ENCODE measurements around the gene PICALM. TPM values are rescaled to one million over a fixed set of nuclear protein-coding genes. Genes with fewer than 3 reads are reported as not detected.

The PICALM gene
- total and polyA plus RNA-seq, 9 of the 15 experiments (the other 6 are each of a cell fraction or from before 2014, with no cell fraction given): 41.3 to 990 (median 309) TPM

DNA sequence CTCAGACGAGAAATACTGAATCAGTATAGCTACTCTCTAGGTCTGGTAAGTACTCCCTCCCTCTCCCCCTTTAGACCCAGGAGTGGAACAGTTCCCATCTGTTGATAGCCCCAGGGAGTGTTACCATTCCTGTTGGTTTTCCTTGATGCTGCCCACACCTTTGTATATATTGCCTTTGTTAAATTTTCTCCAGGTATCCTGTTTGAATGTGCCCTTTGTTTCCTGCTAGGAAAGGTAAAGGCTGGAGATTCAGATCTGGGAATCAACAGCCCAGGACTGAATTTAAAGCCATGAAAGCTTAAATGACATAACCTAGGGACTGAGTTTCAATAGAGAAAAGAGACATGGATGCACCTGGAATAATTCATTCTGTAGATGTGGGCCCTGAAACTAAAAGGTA lies 145.4 kb downstream of the PICALM start (continued):
- TF ChIP-seq, protein P1, sequence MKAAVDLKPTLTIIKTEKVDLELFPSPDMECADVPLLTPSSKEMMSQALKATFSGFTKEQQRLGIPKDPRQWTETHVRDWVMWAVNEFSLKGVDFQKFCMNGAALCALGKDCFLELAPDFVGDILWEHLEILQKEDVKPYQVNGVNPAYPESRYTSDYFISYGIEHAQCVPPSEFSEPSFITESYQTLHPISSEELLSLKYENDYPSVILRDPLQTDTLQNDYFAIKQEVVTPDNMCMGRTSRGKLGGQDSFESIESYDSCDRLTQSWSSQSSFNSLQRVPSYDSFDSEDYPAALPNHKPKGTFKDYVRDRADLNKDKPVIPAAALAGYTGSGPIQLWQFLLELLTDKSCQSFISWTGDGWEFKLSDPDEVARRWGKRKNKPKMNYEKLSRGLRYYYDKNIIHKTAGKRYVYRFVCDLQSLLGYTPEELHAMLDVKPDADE (conservative IDR thresholded peaks at IDR 0.05; ENCODE audit: control insufficient read depth, low read depth, low read length): no peak
- TF ChIP-seq ZEB2 (IDR thresholded peaks at IDR 0.05) (no peak), NFXL1 (CRISPR knock-in tag; IDR thresholded peaks at IDR 0.05) (no peak), FOSL1 (tag; conservative IDR thresholded peaks at IDR 0.05) (no peak), FUS (optimal IDR thresholded peaks at IDR 0.05; ENCODE audit: low read depth, low read length) (no peak), CREB1 (IDR thresholded peaks at IDR 0.05) (no peak), CREB1 (CRISPR knock-in tag; IDR thresholded peaks at IDR 0.05) (no peak)
- TF ChIP-seq, protein P2, sequence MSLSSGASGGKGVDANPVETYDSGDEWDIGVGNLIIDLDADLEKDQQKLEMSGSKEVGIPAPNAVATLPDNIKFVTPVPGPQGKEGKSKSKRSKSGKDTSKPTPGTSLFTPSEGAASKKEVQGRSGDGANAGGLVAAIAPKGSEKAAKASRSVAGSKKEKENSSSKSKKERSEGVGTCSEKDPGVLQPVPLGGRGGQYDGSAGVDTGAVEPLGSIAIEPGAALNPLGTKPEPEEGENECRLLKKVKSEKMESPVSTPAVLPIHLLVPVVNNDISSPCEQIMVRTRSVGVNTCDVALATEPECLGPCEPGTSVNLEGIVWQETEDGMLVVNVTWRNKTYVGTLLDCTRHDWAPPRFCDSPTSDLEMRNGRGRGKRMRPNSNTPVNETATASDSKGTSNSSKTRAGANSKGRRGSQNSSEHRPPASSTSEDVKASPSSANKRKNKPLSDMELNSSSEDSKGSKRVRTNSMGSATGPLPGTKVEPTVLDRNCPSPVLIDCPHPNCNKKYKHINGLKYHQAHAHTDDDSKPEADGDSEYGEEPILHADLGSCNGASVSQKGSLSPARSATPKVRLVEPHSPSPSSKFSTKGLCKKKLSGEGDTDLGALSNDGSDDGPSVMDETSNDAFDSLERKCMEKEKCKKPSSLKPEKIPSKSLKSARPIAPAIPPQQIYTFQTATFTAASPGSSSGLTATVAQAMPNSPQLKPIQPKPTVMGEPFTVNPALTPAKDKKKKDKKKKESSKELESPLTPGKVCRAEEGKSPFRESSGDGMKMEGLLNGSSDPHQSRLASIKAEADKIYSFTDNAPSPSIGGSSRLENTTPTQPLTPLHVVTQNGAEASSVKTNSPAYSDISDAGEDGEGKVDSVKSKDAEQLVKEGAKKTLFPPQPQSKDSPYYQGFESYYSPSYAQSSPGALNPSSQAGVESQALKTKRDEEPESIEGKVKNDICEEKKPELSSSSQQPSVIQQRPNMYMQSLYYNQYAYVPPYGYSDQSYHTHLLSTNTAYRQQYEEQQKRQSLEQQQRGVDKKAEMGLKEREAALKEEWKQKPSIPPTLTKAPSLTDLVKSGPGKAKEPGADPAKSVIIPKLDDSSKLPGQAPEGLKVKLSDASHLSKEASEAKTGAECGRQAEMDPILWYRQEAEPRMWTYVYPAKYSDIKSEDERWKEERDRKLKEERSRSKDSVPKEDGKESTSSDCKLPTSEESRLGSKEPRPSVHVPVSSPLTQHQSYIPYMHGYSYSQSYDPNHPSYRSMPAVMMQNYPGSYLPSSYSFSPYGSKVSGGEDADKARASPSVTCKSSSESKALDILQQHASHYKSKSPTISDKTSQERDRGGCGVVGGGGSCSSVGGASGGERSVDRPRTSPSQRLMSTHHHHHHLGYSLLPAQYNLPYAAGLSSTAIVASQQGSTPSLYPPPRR (CRISPR knock-in tag; IDR thresholded peaks at IDR 0.05; ENCODE audit: borderline replicate concordance): no peak

Measured in K562 (cell line).